ENCODE results near the gene CDH4. TPM values are rescaled to one million over a fixed set of nuclear protein-coding genes. Genes with fewer than 3 reads are reported as not detected.

The CDH4 gene
- total and polyA plus RNA-seq, 9 of the 15 experiments (the other 6 are each of a cell fraction or from before 2014, with no cell fraction given), result 0.04 TPM; not detected in 8

GRCh38 chr20:61706259-61706961, 454.3 kb downstream of the CDH4 start (continued):
- TF ChIP-seq MECOM (CRISPR knock-in tag; IDR thresholded peaks at IDR 0.05), result no peak
- TF ChIP-seq ZBTB11 (CRISPR knock-in tag; IDR thresholded peaks at IDR 0.05), result no peak
- TF ChIP-seq ZNF639 (CRISPR knock-in tag; conservative IDR thresholded peaks at IDR 0.05 in 1 of 2, IDR thresholded peaks at IDR 0.05 in 1 of 2), result no peak
- TF ChIP-seq ZZZ3 (IDR thresholded peaks at IDR 0.05), result no peak
- no peak for TF ChIP-seq NCOA6 (IDR thresholded peaks at IDR 0.05)
- TF ChIP-seq ZNF324 (CRISPR knock-in tag; IDR thresholded peaks at IDR 0.05), result no peak
